Mesenchymal stem cell (in vitro differentiated cells and primary cell): ENCODE measurements around the gene PITX2.

Source experiments
- DNase-seq: peaks from one replicate; pipeline ENCODE4 v3.0.0-alpha.2; 2013
- H2AFZ ChIP-seq: one replicate; pipeline ENCODE4 v1.6.1; 2013; ENCODE audit warnings: low read depth, mild to moderate bottlenecking, control low read depth, inconsistent platforms, low read length, moderate library complexity
- H2AK5ac ChIP-seq: 2 replicates; pipeline ENCODE4 v1.6.1; 2013; ENCODE audit warnings: low read length, moderate library complexity, mild to moderate bottlenecking, inconsistent platforms; ENCODE audit not compliant: severe bottlenecking
- H2BK120ac ChIP-seq: one replicate; pipeline ENCODE4 v1.6.1; 2013; ENCODE audit warnings: low read depth, mild to moderate bottlenecking, inconsistent platforms, low read length, moderate library complexity
- H2BK12ac ChIP-seq, 2 experiments: one replicate each; pipeline ENCODE4 v1.6.1; 2013; ENCODE audit warnings: inconsistent platforms in 2 of 2, low read length in 2 of 2, mild to moderate bottlenecking in 2 of 2, moderate library complexity in 2 of 2, control low read depth in 1 of 2
- H2BK15ac ChIP-seq: one replicate; pipeline ENCODE4 v1.6.1; 2013; ENCODE audit warnings: mild to moderate bottlenecking, low read depth, inconsistent platforms; ENCODE audit not compliant: poor library complexity, severe bottlenecking
- H2BK5ac ChIP-seq: 2 replicates; pipeline ENCODE4 v1.6.1; 2013; ENCODE audit warnings: low read depth, mild to moderate bottlenecking, low read length, control low read depth, inconsistent platforms; ENCODE audit not compliant: poor library complexity, severe bottlenecking
- H3K14ac ChIP-seq, 2 experiments: one replicate each; pipeline ENCODE4 v1.6.1; 2013; ENCODE audit warnings: inconsistent platforms in 2 of 2, low read length in 2 of 2, control low read depth in 1 of 2, mild to moderate bottlenecking in 1 of 2, moderate library complexity in 1 of 2
- H3K18ac ChIP-seq, 2 experiments: one replicate each; pipeline ENCODE4 v1.6.1; 2013; ENCODE audit warnings: inconsistent platforms in 2 of 2, low read length in 2 of 2, control low read depth in 1 of 2, low read depth in 1 of 2, mild to moderate bottlenecking in 1 of 2
- H3K23ac ChIP-seq, 2 experiments: one replicate each; pipeline ENCODE4 v1.6.1; 2013; ENCODE audit warnings: inconsistent platforms in 2 of 2, low read length in 2 of 2, mild to moderate bottlenecking in 2 of 2, moderate library complexity in 2 of 2, control low read depth in 1 of 2
- H3K27ac ChIP-seq: 2 replicates; pipeline ENCODE4 v1.5.1; 2013; ENCODE audit warnings: mild to moderate bottlenecking, moderate library complexity, low read length, control low read depth, inconsistent platforms; ENCODE audit not compliant: poor library complexity, severe bottlenecking
- H3K27me3 ChIP-seq, 2 experiments: 2 replicates each; pipeline versions ENCODE4 v1.6.1 to v1.7.0; 2013; ENCODE audit warnings: low read length in 2 of 2, mild to moderate bottlenecking in 2 of 2, moderate library complexity in 2 of 2, control low read depth in 1 of 2, inconsistent platforms in 1 of 2; ENCODE audit not compliant: control insufficient read depth in 1 of 2, insufficient read depth in 1 of 2
- H3K36me3 ChIP-seq, 2 experiments: 2 replicates each; pipeline versions ENCODE4 v1.6.1 to v1.7.0; 2013; ENCODE audit warnings: low read length in 2 of 2, control low read depth in 1 of 2, inconsistent platforms in 1 of 2, low read depth in 1 of 2, mild to moderate bottlenecking in 1 of 2; ENCODE audit not compliant: insufficient read depth in 2 of 2, control insufficient read depth in 1 of 2
- H3K4ac ChIP-seq, 2 experiments: one replicate each; pipeline ENCODE4 v1.6.1; 2013; ENCODE audit warnings: inconsistent platforms in 2 of 2, low read length in 2 of 2, mild to moderate bottlenecking in 2 of 2, moderate library complexity in 2 of 2, control low read depth in 1 of 2, low read depth in 1 of 2
- H3K4me1 ChIP-seq: 2 replicates; pipeline ENCODE4 v1.6.1; 2013; ENCODE audit warnings: low read depth, low read length, control low read depth; ENCODE audit not compliant: control insufficient read depth, insufficient read depth
- H3K4me2 ChIP-seq: 2 replicates; pipeline ENCODE4 v1.6.1; 2013; ENCODE audit warnings: low read length, mild to moderate bottlenecking, inconsistent platforms; ENCODE audit not compliant: poor library complexity, severe bottlenecking
- H3K4me3 ChIP-seq, 2 experiments: 2 replicates each; pipeline versions ENCODE4 v1.5.1 to v1.7.0; 2013; ENCODE audit warnings: low read length in 2 of 2, mild to moderate bottlenecking in 2 of 2, control low read depth in 1 of 2, low read depth in 1 of 2; ENCODE audit not compliant: insufficient read depth in 1 of 2
- H3K79me1 ChIP-seq: replicated peaks from 2 replicates; pipeline ENCODE4 v1.6.1; 2013; ENCODE audit warnings: mild to moderate bottlenecking, control low read depth, low read length, inconsistent platforms; ENCODE audit not compliant: poor library complexity, severe bottlenecking
- H3K9ac ChIP-seq: 2 replicates; pipeline ENCODE4 v1.7.0; 2013; ENCODE audit warnings: mild to moderate bottlenecking, low read length, moderate library complexity
- H3K9me3 ChIP-seq: 2 replicates; pipeline ENCODE4 v1.7.0; 2013; ENCODE audit warnings: mild to moderate bottlenecking, low read length; ENCODE audit not compliant: control insufficient read depth
- H4K8ac ChIP-seq: one replicate; pipeline ENCODE4 v1.6.1; 2013; ENCODE audit warnings: inconsistent platforms, mild to moderate bottlenecking, low read length, moderate library complexity
- H4K91ac ChIP-seq: one replicate; pipeline ENCODE4 v1.6.1; 2013; ENCODE audit warnings: mild to moderate bottlenecking, low read length, inconsistent platforms
- WGBS: methylation state at CpG from one replicate; pipeline ENCODE4 v1.1.7; 2013; ENCODE audit warnings: mixed read lengths; 5-methylcytosine and 5-hydroxymethylcytosine counted together

The PITX2 gene

DNA sequence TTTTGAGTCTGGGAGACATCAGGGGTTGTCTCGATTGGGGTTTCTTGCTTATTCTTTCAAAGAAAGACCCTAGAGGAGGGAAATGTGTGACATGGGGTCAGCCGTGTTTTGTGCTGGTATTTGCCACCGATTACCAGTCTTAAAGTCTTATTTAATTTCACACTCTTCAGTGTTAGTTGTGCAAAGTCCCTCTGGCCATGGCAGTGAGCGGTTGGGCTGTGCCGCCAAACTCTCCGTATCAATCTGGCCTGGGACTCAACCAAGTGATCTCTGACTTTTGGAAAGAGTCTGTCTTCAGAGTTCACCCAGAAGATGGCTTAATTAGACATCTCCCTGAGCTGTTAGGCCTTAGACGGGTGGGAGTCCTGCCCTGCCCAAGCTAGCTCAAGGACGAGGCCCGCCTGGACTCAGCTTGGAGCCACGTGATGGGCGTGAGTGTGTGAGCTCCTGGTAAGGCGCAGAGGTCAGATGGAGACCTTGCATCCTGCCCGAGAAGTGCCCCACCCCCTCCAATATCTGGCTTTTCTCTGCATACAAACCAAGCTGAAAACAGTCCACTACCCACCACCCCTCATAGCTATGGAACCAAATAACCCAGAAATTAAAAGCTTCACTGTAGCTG lies 3.8 kb upstream of the PITX2 start:
- H3K9me3 ChIP-seq: no peaks in the 10 kb centered on the region
- 47% methylated on average over 12 of the region's 13 CpGs for WGBS
- H2AFZ ChIP-seq: no peak overlapping the region
- H2BK15ac ChIP-seq: no peak overlapping the region
- H2BK12ac ChIP-seq: no peak overlapping the region
- H3K27ac ChIP-seq: no peak overlapping the region
- H3K79me1 ChIP-seq: no peaks in the 10 kb centered on the region
- H2AK5ac ChIP-seq: no peak overlapping the region
- no peak overlapping the region for H3K18ac ChIP-seq
- H2BK120ac ChIP-seq: no peak overlapping the region
- H3K4me3 ChIP-seq: no peak overlapping the region
- H3K23ac ChIP-seq: no peak overlapping the region
- peaks cover 48 to 93% of the 10 kb centered on the region in 2 experiments for H3K27me3 ChIP-seq
- no peak overlapping the region for H4K91ac ChIP-seq
- no peak overlapping the region for H3K9ac ChIP-seq
- peaks cover 26% of the 10 kb centered on the region for H3K4me1 ChIP-seq
- no peak overlapping the region for H3K14ac ChIP-seq
- no peak overlapping the region for H3K4me2 ChIP-seq
- H3K4ac ChIP-seq: no peak overlapping the region
- no peaks in the 10 kb centered on the region for H3K36me3 ChIP-seq
- H2BK5ac ChIP-seq: no peak overlapping the region
- no peak overlapping the region for H4K8ac ChIP-seq
- DNase-seq: no peak

DNA sequence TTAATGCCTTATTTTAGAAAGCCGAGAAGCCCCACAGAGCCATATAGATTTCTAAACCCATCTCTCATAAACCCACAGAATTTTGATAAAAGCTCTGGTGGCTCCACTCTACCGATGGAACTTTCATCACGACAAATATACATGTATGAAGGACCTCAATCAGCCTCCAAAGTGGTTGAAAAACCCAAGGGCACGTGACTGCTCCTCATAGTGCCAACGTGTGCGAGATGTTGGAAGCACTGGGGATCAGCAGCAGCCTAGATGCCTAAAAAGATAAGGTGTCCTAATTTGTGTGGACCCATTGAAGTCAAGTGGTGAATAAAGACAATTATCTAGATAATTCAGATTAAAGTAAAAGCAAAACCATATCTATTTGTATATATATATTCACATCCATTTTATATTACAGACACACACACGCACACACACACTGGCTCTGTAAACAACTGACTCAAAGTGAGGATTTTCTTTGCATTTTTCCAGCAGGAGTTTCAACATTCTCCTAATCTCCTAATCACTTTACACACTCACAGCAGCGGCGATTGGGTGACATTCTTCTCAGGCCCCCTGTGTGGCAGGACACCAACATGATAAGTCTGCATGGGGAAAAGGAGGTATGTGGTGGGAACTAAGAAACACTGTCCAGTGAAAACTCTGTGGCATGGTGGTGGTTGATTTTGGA lies 2.8 kb upstream of the PITX2 start:
- Histone ChIP-seq H3K27ac (no peak overlapping the region), H2AFZ (no peak overlapping the region), H3K27me3 (peaks cover 47 to 100% of the 10 kb centered on the region in 2 experiments), H4K91ac (no peak overlapping the region), H3K14ac (no peak overlapping the region), H3K4me2 (no peak overlapping the region), H3K18ac (no peak overlapping the region), H3K36me3 (no peaks in the 10 kb centered on the region), H3K4ac (no peak overlapping the region), H3K23ac (no peak overlapping the region), H2BK15ac (no peak overlapping the region), H3K9ac (no peak overlapping the region), H2BK5ac (no peak overlapping the region), H3K9me3 (no peaks in the 10 kb centered on the region), H2BK120ac (no peak overlapping the region), H3K79me1 (no peaks in the 10 kb centered on the region), H3K4me3 (no peak overlapping the region), H3K4me1 (peaks cover 31% of the 10 kb centered on the region), H4K8ac (no peak overlapping the region), H2AK5ac (no peak overlapping the region), H2BK12ac (no peak overlapping the region)
- peak; percentile 44 for DNase-seq
- 42% methylated on average over 9 of the region's 9 CpGs for WGBS

DNA sequence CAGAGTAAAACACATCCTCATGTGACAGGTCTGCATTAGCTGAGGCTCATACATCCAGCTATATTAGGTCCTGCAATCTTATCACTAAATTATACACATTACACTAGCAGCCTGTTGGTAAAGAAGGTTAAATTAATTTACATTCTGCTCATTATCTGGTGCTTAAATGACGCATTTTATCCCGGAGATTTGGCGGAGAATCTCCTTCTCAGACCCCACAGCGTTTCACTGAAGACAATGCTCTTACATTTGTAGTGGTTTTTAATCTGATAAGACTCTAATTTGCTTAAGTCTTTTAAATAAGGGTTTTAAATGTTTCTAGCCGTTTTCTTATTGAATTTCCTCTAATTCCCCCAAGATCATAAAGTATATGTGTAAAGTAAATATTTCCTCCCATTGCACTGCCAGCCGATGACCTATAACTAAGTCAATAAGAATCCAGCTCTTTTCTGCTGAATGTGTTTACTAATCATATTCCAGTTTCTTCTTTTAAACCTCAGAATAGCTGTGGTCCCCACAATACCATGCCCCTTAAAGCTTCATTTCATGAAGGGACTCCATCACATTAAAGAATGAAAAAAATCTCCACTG lies 2.1 kb upstream of the PITX2 start:
- no peak overlapping the region for H2AFZ ChIP-seq
- H3K27me3 ChIP-seq: peaks cover 40 to 100% of the 10 kb centered on the region in 2 experiments
- no peak for DNase-seq
- H2AK5ac ChIP-seq: no peak overlapping the region
- H3K4me2 ChIP-seq: no peak overlapping the region
- no peak overlapping the region for H3K18ac ChIP-seq
- H3K4me1 ChIP-seq: peaks cover 29% of the 10 kb centered on the region
- H2BK5ac ChIP-seq: no peak overlapping the region
- H3K27ac ChIP-seq: no peak overlapping the region
- H3K23ac ChIP-seq: no peak overlapping the region
- H3K9me3 ChIP-seq: no peaks in the 10 kb centered on the region
- no peak overlapping the region for H4K8ac ChIP-seq
- no peaks in the 10 kb centered on the region for H3K79me1 ChIP-seq
- no peak overlapping the region for H2BK15ac ChIP-seq
- no peak overlapping the region for H3K9ac ChIP-seq
- H4K91ac ChIP-seq: no peak overlapping the region
- H3K36me3 ChIP-seq: no peaks in the 10 kb centered on the region
- H3K4ac ChIP-seq: no peak overlapping the region
- WGBS: 47% methylated on average over 5 of the region's 6 CpGs
- no peak overlapping the region for H2BK120ac ChIP-seq
- H2BK12ac ChIP-seq: no peak overlapping the region
- no peak overlapping the region for H3K14ac ChIP-seq
- H3K4me3 ChIP-seq: no peak overlapping the region

DNA sequence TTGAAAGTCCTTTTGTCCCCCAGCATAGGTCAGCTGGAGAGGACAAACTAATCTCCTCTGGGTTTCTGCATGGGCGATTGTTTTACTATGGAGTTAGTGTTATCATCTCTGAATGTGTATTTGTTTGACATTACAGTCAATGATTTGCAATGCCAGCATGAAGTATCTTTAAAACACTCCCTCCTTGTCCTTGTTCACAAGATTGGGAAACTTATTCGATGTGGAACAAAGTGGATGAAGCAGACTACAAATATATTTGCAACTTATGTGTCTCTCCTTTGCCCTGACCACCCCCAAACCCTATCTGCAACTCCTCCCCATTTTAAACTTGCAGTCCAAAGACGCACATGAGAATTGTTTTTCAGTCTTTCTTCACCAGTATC lies 1.5 kb upstream of the PITX2 start:
- Histone ChIP-seq H3K4me3 (no peak overlapping the region), H3K9ac (no peak overlapping the region), H3K36me3 (no peaks in the 10 kb centered on the region), H4K8ac (no peak overlapping the region), H3K9me3 (no peaks in the 10 kb centered on the region), H3K79me1 (no peaks in the 10 kb centered on the region), H4K91ac (no peak overlapping the region), H2BK5ac (no peak overlapping the region), H2AFZ (no peak overlapping the region), H3K4me2 (no peak overlapping the region), H3K18ac (no peak overlapping the region), H3K14ac (no peak overlapping the region), H3K4me1 (peaks cover 31% of the 10 kb centered on the region), H3K4ac (no peak overlapping the region), H2BK15ac (no peak overlapping the region), H3K27ac (no peak overlapping the region), H3K27me3 (peaks cover 34 to 100% of the 10 kb centered on the region in 2 experiments), H2AK5ac (no peak overlapping the region), H2BK12ac (no peak overlapping the region), H3K23ac (no peak overlapping the region), H2BK120ac (no peak overlapping the region)
- DNase-seq: no peak
- WGBS: 55% methylated on average over 3 of the region's 3 CpGs
